K562 treated with DMSO at 1 percent for 48 hours (cell line): ENCODE data around the gene OR51B6. TPM values are rescaled to one million over a fixed set of nuclear protein-coding genes. Genes with fewer than 3 reads are reported as not detected.

Source experiments
- total RNA-seq: library from RNA; unstranded; fragments of 300-600 nt; gene quantifications from 2 replicates; pipeline ENCODE4 v1.2.3, GENCODE V29; 2022; ENCODE audit warnings: low replicate concordance; ENCODE audit errors: extremely low read depth

OR51B6 gene, protein sequence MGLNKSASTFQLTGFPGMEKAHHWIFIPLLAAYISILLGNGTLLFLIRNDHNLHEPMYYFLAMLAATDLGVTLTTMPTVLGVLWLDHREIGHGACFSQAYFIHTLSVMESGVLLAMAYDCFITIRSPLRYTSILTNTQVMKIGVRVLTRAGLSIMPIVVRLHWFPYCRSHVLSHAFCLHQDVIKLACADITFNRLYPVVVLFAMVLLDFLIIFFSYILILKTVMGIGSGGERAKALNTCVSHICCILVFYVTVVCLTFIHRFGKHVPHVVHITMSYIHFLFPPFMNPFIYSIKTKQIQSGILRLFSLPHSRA
- not detected in 2 replicates for total RNA-seq

DNA sequence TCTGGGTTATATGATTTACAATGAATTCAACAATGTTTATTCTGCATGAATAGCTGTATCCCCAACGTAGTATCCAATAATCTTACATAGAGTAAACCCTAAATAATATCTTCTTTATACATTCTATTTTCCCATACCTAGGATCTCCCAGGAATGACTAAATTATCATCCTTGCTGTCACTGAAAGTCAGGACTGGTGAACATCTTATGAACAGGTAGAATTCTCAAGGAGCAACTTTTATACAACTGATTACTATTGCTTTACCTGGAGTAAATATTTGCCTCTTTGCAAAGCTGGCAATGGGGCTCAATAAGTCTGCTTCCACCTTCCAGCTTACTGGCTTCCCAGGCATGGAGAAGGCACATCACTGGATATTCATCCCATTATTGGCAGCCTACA, at the start of gene OR51B6:
OR51B6 (plus strand) TSS at position 301 of the 400 bp plus-strand sequence; CDS start at position 301, 0 bp downstream.

DNA sequence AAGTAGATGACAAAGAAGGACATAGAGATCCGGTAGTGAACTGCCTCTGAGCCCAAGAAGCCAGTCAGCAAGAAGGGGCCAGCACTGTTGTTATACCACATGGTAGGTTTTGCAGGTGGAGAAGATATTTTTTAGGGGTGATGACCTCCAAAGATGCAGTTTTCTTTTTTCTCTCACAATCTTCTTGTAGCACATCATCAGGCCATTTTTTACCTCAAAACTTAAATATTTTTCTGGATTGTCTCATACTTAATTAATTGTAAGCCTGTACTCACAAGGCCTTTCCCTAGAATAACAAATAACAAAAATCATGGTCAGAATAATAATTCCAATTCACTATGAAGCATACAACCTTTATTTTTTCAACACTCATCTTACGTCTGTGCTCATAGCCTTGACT, 49.5 kb upstream of the OR51B6 start, which contains the start of gene OR51B4:
OR51B4 (minus strand) TSS at position 101 of the 400 bp plus-strand sequence; CDS start at position 101, 0 bp downstream.

DNA sequence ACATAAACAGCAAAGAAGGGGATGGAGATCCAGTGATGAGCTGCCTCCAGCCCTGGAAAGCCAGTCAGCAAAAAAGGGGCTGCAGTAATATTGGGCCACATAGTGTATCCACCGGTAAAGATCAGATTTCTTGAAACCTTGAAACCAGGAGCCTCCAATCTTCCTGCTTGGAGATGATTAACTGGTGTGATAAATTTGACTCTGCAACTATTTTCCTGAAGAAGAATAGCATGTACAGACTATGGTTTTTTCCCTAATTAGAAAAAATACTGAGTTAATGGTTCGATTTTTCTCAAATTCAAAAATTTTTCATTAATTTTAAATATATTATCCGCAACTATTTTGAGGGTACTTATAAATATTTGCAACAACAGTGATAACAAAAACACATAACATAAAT, 27.1 kb upstream of the OR51B6 start, which contains the start of gene OR51B2:
OR51B2 (minus strand) TSS at position 101 of the 400 bp plus-strand sequence; CDS start at position 101, 0 bp downstream.

DNA sequence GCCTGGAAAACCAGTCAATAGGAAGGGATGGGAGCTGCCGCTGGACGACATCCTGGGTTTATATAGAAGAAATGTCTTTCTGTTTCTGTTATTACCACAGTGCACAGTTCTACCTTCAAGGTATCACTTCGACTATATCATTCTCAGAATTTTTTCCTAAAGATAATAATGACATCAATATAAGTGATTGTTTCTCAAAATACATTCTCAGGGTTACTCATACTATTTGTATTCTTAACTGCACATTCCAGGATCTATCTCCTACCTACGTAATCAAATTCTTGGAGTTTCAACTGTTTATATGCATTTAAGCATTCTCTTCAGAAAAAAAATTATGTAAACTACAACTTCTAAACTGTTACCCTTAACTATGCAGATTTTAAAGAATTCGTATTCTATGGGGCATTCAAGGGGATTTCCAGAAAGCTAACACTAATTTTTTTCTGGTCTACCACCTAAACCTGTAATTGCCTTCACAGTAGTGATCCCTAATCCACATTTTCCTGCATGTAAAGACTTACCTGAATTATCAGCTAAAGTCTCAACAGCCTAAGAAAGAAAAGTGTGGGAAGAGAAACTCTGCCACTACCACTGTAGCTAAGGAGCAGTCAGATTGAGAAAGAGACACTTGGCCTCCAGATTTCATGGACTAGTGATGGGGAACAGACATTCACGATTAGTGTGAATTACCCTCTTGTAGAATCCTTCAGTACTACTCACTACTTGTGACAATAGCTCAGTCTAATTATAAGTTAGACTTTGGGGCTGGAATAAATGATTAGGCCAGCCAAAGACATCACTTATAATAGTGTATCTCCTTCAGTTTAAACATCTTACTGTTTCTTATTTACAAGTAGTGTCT, 7.6 kb upstream of the OR51B6 start, which contains the start of gene OR51B5:
OR51B5 (minus strand) TSS at position 51 of the 862 bp plus-strand sequence; CDS start at position 51, 0 bp downstream.

DNA sequence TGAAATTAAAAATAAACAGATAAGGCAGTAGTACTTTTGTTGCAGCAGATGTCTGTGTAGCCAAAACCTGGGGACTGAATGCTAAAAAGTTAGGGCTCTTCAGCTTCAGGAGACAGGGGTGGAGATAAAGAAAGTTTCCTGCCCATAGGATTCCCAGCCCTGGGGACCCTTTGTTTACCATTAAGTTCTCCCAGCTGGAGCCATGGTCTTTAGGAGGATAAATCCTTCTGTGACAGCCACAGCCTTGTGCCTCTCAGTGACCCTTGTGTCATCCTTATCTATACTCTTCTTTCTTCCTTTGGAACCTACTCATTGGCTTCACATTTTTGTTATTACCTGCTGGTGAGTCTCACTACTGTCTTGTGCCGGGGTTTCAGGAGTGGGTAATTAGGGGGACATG, 32.3 kb downstream of the OR51B6 start, which contains the start of gene OR51M1:
OR51M1 (plus strand) TSS at position 237 of the 400 bp plus-strand sequence. CDS start 5,587 bp downstream, outside the sequence.

Other genes with a start within 250 kb of the OR51B6 start
- not detected in 2 replicates for gene OR52A5, start 213.2 kb upstream of the OR51B6 start, total RNA-seq
- not detected in 2 replicates for gene OR52A1, start 196.8 kb upstream of the OR51B6 start, total RNA-seq
- gene OR51V1, start 150.8 kb upstream of the OR51B6 start, total RNA-seq, result not detected in 2 replicates
- gene HBB, start 124.4 kb upstream of the OR51B6 start, total RNA-seq, result not detected in 2 replicates
- not detected in 2 replicates for gene HBD, start 117.0 kb upstream of the OR51B6 start, total RNA-seq
- gene HBG1, start 101.7 kb upstream of the OR51B6 start, total RNA-seq, result not detected in 2 replicates
- gene HBG2, start 96.7 kb upstream of the OR51B6 start, total RNA-seq, result 3,082 TPM in 1 of 2 replicates, not detected in the other
- not detected in 2 replicates for gene HBE1, start 81.6 kb upstream of the OR51B6 start, total RNA-seq
- gene OR51B4, start 49.6 kb upstream of the OR51B6 start, total RNA-seq, result not detected in 2 replicates
- gene OR51B2, start 27.2 kb upstream of the OR51B6 start, total RNA-seq, result not detected in 2 replicates
- gene OR51B5, start 8.0 kb upstream of the OR51B6 start, total RNA-seq, result not detected in 2 replicates
- gene OR51M1, start 32.3 kb downstream of the OR51B6 start, total RNA-seq, result not detected in 2 replicates
- not detected in 2 replicates for gene OR51Q1, start 70.6 kb downstream of the OR51B6 start, total RNA-seq
- not detected in 2 replicates for gene OR51I1, start 90.0 kb downstream of the OR51B6 start, total RNA-seq
- not detected in 2 replicates for gene OR51I2, start 97.8 kb downstream of the OR51B6 start, total RNA-seq
- not detected in 2 replicates for gene OR52D1, start 137.2 kb downstream of the OR51B6 start, total RNA-seq
- not detected in 2 replicates for gene UBQLN3, start 158.4 kb downstream of the OR51B6 start, total RNA-seq
- not detected in 2 replicates for gene UBQLNL, start 165.2 kb downstream of the OR51B6 start, total RNA-seq
- gene OR52H1, start 197.0 kb downstream of the OR51B6 start, total RNA-seq, result not detected in 2 replicates
- gene OR52B6, start 229.4 kb downstream of the OR51B6 start, total RNA-seq, result not detected in 2 replicates
- not detected in 2 replicates for gene TRIM6, start 245.1 kb downstream of the OR51B6 start, total RNA-seq